HepG2 (cell line): ENCODE data around the gene NEURL1B. TPM values are rescaled to one million over a fixed set of nuclear protein-coding genes. Genes with fewer than 3 reads are reported as not detected.
A peak's percentile ranks its signal among the peaks of the same experiment; 100 is the strongest.

Experiments used
- CHCHD3 ChIP-seq: sonication (generic); formaldehyde crosslinking; IDR thresholded peaks from 2 replicates; pipeline ENCODE4 v1.8.0; 2022; ENCODE audit warnings: mild to moderate bottlenecking, missing genetic modification reagents, moderate library complexity
- ELF1 ChIP-seq: sonication (generic); formaldehyde crosslinking; IDR thresholded peaks from 2 replicates; pipeline ENCODE4 v1.4.0; 2020; ENCODE audit warnings: missing genetic modification reagents
- KAT7 ChIP-seq: IDR thresholded peaks from 2 replicates; pipeline ENCODE4 v1.6.1; 2018; ENCODE audit warnings: borderline replicate concordance, missing compliant biosample characterization
- LCORL ChIP-seq, 2 experiments: fragments of 450-650 bp in 1 of 2; sonication (generic) in 1 of 2; formaldehyde crosslinking in 1 of 2; IDR thresholded peaks; 2 replicates each; pipeline versions ENCODE4 v1.5.0 to v1.6.1; 2017 to 2020; ENCODE audit warnings: antibody characterized with exemption in 1 of 2, missing genetic modification reagents in 1 of 2
- MAFK ChIP-seq, 2 experiments: IDR thresholded peaks in 1 of 2; conservative IDR thresholded peaks in 1 of 2; 2 replicates each; pipeline ENCODE4 v1.6.1; 2011; ENCODE audit warnings: improper control_type of control experiment in 2 of 2, low read length in 2 of 2
- NFIC ChIP-seq: IDR thresholded peaks from 2 replicates; pipeline ENCODE4 v1.6.1; 2012; ENCODE audit warnings: mild to moderate bottlenecking, low read length, inconsistent platforms
- NFYC ChIP-seq: IDR thresholded peaks from 2 replicates; pipeline ENCODE4 v1.6.1; 2016; ENCODE audit warnings: missing genetic modification reagents, missing compliant biosample characterization
- POLR2AphosphoS5 ChIP-seq: IDR thresholded peaks from 2 replicates; pipeline ENCODE4 v1.6.1; 2012; ENCODE audit warnings: low read depth, low read length
- RBM22 ChIP-seq: fragments of 200-400 bp; formaldehyde crosslinking; optimal IDR thresholded peaks from 2 replicates; pipeline ENCODE3; 2017; ENCODE audit warnings: mild to moderate bottlenecking, low read length, moderate library complexity
- REST ChIP-seq, 2 experiments: IDR thresholded peaks; 2 replicates each; pipeline ENCODE4 v1.6.1; 2011 to 2012; ENCODE audit warnings: low read length in 2 of 2, borderline replicate concordance in 1 of 2, low read depth in 1 of 2, mild to moderate bottlenecking in 1 of 2, moderate library complexity in 1 of 2
- ZBTB3 ChIP-seq: sonication (generic); formaldehyde crosslinking; IDR thresholded peaks from 2 replicates; pipeline ENCODE4 v1.4.0; 2020; ENCODE audit warnings: low read depth, mild to moderate bottlenecking, moderate library complexity, missing genetic modification reagents, borderline replicate concordance
- ZHX1 ChIP-seq: sonication (generic); formaldehyde crosslinking; IDR thresholded peaks from 2 replicates; pipeline ENCODE4 v1.8.1; 2022; ENCODE audit warnings: low read depth, mild to moderate bottlenecking, missing genetic modification reagents
- ZNF20 ChIP-seq: sonication (generic); formaldehyde crosslinking; IDR thresholded peaks from 2 replicates; pipeline ENCODE4 v1.4.0; 2020; ENCODE audit warnings: mild to moderate bottlenecking, moderate library complexity, missing genetic modification reagents
- ZNF329 ChIP-seq: sonication (generic); formaldehyde crosslinking; IDR thresholded peaks from 2 replicates; pipeline ENCODE4 v1.9.0; 2021; ENCODE audit warnings: low read depth, mild to moderate bottlenecking, missing genetic modification reagents
- ZNF337 ChIP-seq: sonication (generic); formaldehyde crosslinking; IDR thresholded peaks from 2 replicates; pipeline ENCODE4 v1.5.1; 2020; ENCODE audit warnings: missing genetic modification reagents, low read depth, mild to moderate bottlenecking, borderline replicate concordance
- ZNF451 ChIP-seq: sonication (generic); formaldehyde crosslinking; IDR thresholded peaks from 2 replicates; pipeline ENCODE4 v1.5.0; 2020; ENCODE audit warnings: mild to moderate bottlenecking, missing genetic modification reagents
- ZNF614 ChIP-seq: IDR thresholded peaks from 2 replicates; pipeline ENCODE4 v1.6.1; 2018; ENCODE audit warnings: missing biosample characterization, missing genetic modification reagents, inconsistent platforms, borderline replicate concordance
- ZNF672 ChIP-seq: sonication (generic); formaldehyde crosslinking; IDR thresholded peaks from 2 replicates; pipeline ENCODE4 v1.8.1; 2022; ENCODE audit warnings: missing genetic modification reagents
- ZNF772 ChIP-seq: sonication (generic); formaldehyde crosslinking; IDR thresholded peaks from 2 replicates; pipeline ENCODE4 v1.5.0; 2020; ENCODE audit warnings: mild to moderate bottlenecking, missing genetic modification reagents
- ZZZ3 ChIP-seq: sonication (generic); formaldehyde crosslinking; IDR thresholded peaks from 2 replicates; pipeline ENCODE4 v1.4.0; 2020; ENCODE audit warnings: missing genetic modification reagents, mild to moderate bottlenecking, borderline replicate concordance
- polyA plus RNA-seq, 8 experiments: library from polyadenylated mRNA; depleted of rRNA in 3 of 8; stranded (reverse) in 7 of 8; unstranded in 1 of 8; fragments of >200 nt; fragmentation: Illumina TruSeq in 4 of 8; extraction: Trizol in 4 of 8; gene quantifications; 2 replicates each; pipeline versions ENCODE4 v1.2.1 to v1.2.3, GENCODE V29; 2011 to 2016; ENCODE audit warnings: low read depth in 4 of 8, missing spikeins in 1 of 8, mixed read lengths in 1 of 8; ENCODE audit not compliant: insufficient read depth in 1 of 8
- total RNA-seq, 5 experiments: library from RNA; depleted of rRNA; stranded (reverse); fragments of >200 nt; fragmentation: Illumina TruSeq; extraction: Trizol; gene quantifications; 2 replicates each; pipeline ENCODE4 v1.2.3, GENCODE V29; 2016; ENCODE audit warnings: low read depth in 1 of 5
- TF ChIP-seq, protein P1 (sequence below): sonication (generic); formaldehyde crosslinking; IDR thresholded peaks from 2 replicates; pipeline ENCODE4 v1.8.0; 2022; ENCODE audit warnings: mild to moderate bottlenecking, missing genetic modification reagents, moderate library complexity

NEURL1B gene
- total and polyA plus RNA-seq, 2 of the 13 experiments (the other 11 are each of a cell fraction or from before 2014, with no cell fraction given), result 0.09 to 0.13 TPM

GRCh38 chr5:172714491-172715420 is 73.7 kb downstream of the NEURL1B start (continued):
- TF ChIP-seq, protein P1, sequence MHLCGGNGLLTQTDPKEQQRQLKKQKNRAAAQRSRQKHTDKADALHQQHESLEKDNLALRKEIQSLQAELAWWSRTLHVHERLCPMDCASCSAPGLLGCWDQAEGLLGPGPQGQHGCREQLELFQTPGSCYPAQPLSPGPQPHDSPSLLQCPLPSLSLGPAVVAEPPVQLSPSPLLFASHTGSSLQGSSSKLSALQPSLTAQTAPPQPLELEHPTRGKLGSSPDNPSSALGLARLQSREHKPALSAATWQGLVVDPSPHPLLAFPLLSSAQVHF (CRISPR knock-in tag), result no peak
- TF ChIP-seq RBM22, result no peak
- peak; percentile 66 for TF ChIP-seq ZZZ3
- TF ChIP-seq NFYC (CRISPR knock-in tag), result peak; percentile 19; the same call in 1 of the 2 replicates
- TF ChIP-seq ZHX1 (CRISPR knock-in tag), result 0 out of 2 replicates have a peak, but pooled peaks have one; percentile 21
- peak; percentile 64 for TF ChIP-seq ZNF772
- TF ChIP-seq MAFK (conservative IDR thresholded peaks at IDR 0.05 in 1 of 2, IDR thresholded peaks at IDR 0.05 in 1 of 2; ENCODE audit: low read length in 2 of 2), result no peak
- TF ChIP-seq ZNF672 (CRISPR knock-in tag), result no peak
- 0 out of 2 replicates have a peak, but pooled peaks have one; percentile 38 for TF ChIP-seq POLR2AphosphoS5
- peak; percentile 90 for TF ChIP-seq ELF1 (CRISPR knock-in tag)
- no peak for TF ChIP-seq REST (IDR thresholded peaks at IDR 0.05; ENCODE audit: borderline replicate concordance in 1 of 2, low read depth in 1 of 2, low read length in 2 of 2)
- no peak for TF ChIP-seq KAT7
- no peak for TF ChIP-seq CHCHD3 (CRISPR knock-in tag)
- no peak for TF ChIP-seq LCORL (IDR thresholded peaks at IDR 0.05)
- peak; percentile 96 for TF ChIP-seq LCORL (CRISPR knock-in tag; IDR thresholded peaks at IDR 0.05)
- no peak; the same call in 1 of the 2 replicates for TF ChIP-seq ZBTB3
- TF ChIP-seq NFIC, result no peak
- no peak for TF ChIP-seq ZNF329 (CRISPR knock-in tag)
- peak; percentile 78; the same call in 1 of the 2 replicates for TF ChIP-seq ZNF614 (CRISPR knock-in tag)
- TF ChIP-seq ZNF337 (CRISPR knock-in tag), result no peak
- TF ChIP-seq ZNF20, result no peak
- TF ChIP-seq ZNF451, result 0 out of 2 replicates have a peak, but pooled peaks have one; percentile 21
